ENCODE results near the gene CCDC88A.
"Not testable (repeated sequence)": the region's sequence is repeated elsewhere in the genome, so short reads cannot be mapped to it uniquely, and the experiment has no call there.

The CCDC88A gene

DNA sequence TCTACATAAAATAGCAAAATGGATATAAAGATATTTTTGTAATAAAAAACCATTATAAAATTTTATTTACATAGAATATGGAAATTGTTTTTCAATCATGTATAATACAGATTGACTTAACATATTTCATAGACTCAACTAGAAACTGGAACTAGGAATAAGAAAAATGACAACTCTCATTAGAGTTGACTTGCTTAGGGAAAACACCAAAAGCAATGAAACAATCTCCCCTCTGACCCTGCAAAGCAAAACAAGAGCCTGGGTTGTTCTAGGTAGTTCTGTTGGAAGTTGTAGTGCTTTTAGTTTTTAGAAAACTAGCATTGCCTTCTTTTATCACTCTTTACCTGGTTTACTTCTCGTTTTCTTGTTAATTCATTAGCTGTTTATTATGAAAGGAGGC lies 118.4 kb downstream of the CCDC88A start:
- no peak for DNase-seq

GRCh38 chr2:55296393-55296792 lies 123.3 kb downstream of the CCDC88A start:
- DNase-seq, result no peak

- DNase-seq, result no peak
Measured at GRCh38 chr2:55283083-55283482, 136.6 kb downstream of the CCDC88A start.

DNA sequence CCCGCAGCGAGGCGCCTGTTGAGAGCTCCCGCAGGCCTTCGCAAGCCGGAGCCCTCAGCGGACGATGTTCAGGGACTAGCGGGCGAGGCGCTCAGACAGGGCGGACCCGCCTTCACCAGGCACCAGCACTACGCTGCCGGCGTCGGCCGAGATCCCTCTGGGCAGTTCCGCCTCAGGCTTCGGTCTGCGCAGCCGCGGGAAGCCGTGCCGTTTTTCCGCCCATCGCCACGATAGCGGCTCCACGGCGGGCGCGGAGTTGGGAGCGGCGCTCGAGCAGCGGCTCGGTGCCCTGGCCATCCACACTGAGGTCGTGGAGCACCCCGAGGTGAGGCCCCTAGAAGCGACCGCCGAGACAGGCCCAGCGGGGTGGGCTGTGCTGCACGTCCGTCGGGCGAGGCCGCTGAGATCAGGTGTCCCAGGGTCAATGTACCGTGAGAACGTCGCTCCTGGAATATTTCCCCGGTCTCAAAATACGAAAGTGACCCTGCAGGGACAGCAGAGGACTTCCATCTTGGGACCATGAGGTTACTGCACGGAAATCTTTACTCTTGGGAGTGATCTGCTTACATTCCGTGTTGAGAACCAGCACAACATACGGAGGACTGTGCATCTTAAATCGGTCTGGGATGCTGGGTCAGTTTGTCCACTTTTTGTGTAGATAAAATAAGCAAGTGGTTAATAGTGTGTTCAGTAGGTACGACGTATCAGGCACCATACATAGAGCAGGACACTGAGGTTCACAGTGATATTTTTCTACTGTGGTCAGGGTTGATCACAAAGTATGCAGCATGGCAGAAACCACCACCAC lies 137.3 kb downstream of the CCDC88A start:
- DNase-seq, result no peak

GRCh38 chr2:55280851-55281546 lies 138.7 kb downstream of the CCDC88A start:
- not testable (repeated sequence) for DNase-seq

DNA sequence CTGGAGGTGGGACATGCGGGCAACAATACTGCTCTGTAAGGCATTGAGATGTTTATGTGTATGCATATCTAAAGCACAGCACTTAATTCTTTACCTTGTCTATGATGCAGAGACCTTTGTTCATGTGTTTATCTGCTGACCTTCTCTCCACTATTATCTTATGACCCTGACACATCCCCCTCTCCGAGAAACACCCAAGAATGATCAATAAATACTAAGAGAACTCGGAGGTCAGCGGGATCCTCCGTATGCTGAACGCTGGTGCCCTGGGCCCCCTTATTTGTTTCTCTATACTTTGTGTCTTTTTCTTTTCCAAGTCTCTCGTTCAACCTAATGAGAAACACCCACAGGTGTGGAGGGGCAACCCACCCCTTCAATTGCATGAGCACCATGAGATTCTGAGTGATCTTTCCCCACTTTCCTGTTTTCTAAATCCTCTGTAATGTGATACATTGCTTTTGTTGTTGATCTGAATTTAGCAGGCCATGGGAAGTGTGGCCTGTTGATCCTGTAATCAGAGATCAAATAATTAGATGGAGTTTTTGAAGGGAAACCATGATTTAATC lies 139.7 kb downstream of the CCDC88A start:
- DNase-seq, result not testable (repeated sequence)

- not testable (repeated sequence) for DNase-seq
Measured at GRCh38 chr2:55279214-55279835, 140.3 kb downstream of the CCDC88A start.

DNA sequence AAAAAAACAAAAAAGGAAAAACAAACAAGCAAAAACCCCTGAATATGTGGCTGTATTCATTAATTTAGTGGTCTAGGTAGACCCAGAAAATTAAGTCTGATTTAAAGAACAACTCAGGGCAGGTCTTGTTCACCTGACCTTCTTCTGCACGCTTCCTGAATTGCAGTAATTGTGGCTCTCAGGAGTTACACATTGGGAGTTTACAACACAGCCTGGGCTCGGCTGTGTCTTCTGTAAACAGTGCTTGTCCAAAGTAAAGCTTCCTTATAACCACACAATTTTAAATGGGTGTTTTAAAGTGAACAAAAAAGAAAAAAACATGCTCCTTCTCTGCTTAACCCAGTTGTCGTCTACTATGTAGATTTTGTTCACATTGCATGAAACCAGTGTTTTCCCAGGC lies 142.3 kb downstream of the CCDC88A start:
- DNase-seq, result no peak

GRCh38 chr2:55274346-55274745 lies 145.3 kb downstream of the CCDC88A start:
- DNase-seq, result not testable (repeated sequence)

GRCh38 chr2:55269645-55269990 lies 150.0 kb downstream of the CCDC88A start:
- no peak for DNase-seq

- DNase-seq, result peak; percentile 57 to 94
Measured at GRCh38 chr2:55268907-55269644, 150.6 kb downstream of the CCDC88A start, which contains the start of gene MTIF2. Gene MTIF2, minus strand, starts transcription at chr2:55269231. Its CDS starts 5,373 bp downstream, at chr2:55263858.

DNA sequence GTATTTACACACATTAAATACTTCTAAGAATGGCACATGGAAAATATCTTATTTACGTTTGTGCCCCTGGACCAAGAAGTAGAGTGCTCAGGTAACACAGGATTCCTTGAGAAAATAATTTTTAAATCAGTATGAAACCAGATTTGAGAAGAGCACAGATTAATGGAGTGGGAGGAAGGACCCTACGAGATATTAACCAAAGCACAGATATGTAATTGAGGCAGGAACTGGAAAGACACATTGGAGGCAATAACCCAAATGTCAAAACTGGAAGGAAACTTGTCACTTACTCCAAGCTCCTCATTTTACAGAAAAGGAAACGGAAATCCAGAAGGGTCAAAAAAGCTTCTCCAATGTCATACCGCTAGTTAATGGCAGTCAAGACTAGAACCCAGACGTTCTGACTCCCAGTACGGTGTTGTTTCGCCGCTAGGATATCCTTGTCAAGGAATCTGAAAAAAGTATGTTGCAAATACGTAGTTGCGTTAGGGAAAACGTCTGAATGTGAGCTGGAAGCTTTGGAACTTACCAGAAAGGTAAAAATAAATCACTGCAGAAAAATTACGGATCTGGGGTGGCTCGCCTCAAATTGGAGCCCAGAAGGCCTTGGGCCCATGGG lies 151.3 kb downstream of the CCDC88A start:
- peak in 1 of 2 experiments; percentile 1 for DNase-seq

DNA sequence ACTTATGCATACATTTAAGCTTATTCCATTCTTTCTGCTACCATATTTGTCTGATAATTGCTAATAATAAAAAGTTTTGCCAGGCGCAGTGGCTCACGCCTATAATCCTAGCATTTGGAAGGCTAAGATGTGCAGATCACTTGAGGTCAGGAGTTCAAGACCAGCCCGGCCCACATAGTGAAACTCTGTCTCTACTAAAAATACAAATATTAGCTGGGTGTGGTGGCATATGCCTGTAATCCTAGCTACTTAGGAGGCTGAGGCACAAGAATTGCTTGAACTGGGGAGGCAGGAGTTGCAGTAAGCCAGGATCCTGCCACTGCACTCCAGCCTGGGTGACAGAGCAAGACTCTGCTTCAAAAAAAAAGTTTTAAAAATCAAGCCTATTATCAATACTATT lies 160.1 kb downstream of the CCDC88A start:
- not testable (repeated sequence) for DNase-seq

DNA sequence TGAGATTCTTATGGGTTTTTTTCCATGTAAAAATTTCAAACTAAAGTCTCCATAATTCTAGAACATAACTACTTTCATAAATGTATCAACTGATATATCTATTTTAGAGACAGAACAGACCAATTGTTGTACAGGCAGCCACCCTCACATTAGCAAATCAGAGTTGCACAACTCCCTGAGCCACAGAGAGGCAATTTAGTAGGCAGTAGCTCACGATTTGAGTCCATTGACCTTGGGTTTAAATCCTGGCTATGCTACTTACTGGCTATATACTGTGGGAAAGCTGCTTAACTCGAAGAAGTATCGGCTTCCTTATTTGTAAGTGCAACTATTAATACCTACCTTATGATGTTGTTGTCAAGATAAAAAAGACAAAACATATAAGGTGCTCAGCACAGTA lies 166.8 kb downstream of the CCDC88A start:
- DNase-seq, result no peak

DNA sequence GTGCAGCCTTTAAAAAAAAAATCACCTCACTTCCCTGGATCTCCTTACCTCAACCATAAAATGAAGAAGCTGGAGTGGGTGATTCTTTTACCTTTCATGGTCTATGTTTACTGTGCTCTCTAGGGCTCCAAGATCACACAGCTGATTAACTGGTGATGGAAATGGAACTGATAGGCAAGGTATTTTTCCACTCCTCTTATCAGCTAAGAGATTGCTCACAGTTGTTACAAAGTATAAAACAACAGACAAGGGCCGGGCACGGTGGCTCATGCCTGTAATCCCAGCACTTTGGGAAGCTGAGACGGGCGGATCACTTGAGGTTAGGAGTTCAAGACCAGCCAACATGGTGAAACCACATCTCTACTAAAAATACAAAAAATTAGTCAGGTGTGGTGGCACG lies 172.6 kb downstream of the CCDC88A start:
- no peak for DNase-seq

DNA sequence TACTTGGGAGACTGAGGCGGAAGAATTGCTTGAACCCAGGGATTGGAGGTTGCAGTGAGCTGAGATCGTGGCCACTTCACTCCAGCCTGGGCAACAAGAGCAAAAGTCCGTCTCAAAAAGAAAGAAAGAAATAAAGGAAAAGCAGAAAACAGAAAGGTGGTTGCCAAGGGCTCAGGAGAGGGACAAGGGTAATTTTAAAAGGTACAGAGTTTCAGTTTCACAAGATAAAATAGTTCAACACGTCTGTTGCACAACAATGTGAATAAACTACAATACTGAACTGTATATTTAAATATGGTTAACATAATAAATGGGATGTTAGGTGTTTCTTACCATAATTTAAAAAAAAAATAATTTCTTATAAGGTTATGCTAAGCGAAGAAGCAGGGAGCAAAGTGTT lies 174.2 kb downstream of the CCDC88A start:
- DNase-seq, result no peak

DNA sequence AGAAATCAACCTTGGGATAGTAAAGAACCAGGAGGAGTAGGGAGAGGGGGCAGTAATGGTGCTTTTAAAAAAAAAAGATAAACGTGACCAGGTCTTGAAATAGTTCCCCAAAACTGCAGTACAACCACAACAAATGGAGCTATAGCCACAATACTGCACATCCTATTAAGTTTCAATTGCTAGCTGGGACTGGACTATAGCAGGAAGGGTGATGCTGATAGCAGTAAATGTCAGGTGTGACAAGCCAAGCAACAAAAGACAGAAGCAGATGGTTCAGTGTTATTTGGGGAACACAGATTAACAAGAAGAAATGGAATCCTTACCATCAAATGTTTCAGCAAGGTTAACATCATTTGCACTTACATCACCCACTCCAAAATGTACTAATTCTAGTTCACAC lies 177.0 kb downstream of the CCDC88A start:
- no peak for DNase-seq

DNA sequence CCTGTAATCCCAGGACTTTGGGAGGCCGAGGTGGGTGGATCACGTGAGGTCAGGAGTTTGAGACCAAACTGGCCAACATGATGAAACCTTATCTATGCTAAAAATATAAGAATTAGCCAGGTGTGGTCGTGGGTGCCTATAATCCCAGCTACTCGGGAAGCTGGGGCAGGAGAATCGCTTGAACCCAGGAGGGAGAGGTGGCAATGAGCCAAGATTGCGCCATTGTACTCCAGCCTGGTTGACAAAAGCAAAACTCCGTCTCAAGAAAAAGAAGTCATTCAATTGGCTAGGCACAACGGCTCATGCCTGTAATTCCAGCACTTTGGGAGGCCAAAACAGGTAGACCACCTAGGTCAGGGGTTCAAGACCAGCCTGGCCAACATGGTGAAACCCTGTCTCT lies 178.1 kb downstream of the CCDC88A start:
- DNase-seq, result not testable (repeated sequence)

GRCh38 chr2:55239656-55240222 lies 179.9 kb downstream of the CCDC88A start:
- DNase-seq, result no peak
